ENCODE results near the gene COBL.

COBL gene

GRCh38 chr7:51243631-51244030 lies 73.0 kb downstream of the COBL start:
- TF ChIP-seq CTCF (IDR thresholded peaks at IDR 0.05; ENCODE audit: low read depth, low read length) = no peak

GRCh38 chr7:51242881-51243518 lies 73.6 kb downstream of the COBL start:
- no peak for TF ChIP-seq CTCF (IDR thresholded peaks at IDR 0.05; ENCODE audit: low read depth, low read length)

More at GRCh38 chr7:51243631-51244030, 73.0 kb downstream of the COBL start:
- no peak overlapping the region for H3K4me3 ChIP-seq (ENCODE audit: low read depth, low read length)

GRCh38 chr7:51242007-51242691 lies 74.5 kb downstream of the COBL start:
- no peak for TF ChIP-seq CTCF (IDR thresholded peaks at IDR 0.05; ENCODE audit: low read depth, low read length)
- no peak overlapping the region for H3K4me3 ChIP-seq (ENCODE audit: low read depth, low read length)

More at GRCh38 chr7:51242881-51243518, 73.6 kb downstream of the COBL start:
- no peak overlapping the region for H3K4me3 ChIP-seq (ENCODE audit: low read depth, low read length)

GRCh38 chr7:51240868-51241267 lies 75.7 kb downstream of the COBL start:
- no peak for TF ChIP-seq CTCF (IDR thresholded peaks at IDR 0.05; ENCODE audit: low read depth, low read length)
- H3K4me3 ChIP-seq (ENCODE audit: low read depth, low read length) = no peak overlapping the region

GRCh38 chr7:51239691-51240090 lies 76.9 kb downstream of the COBL start:
- no peak overlapping the region for H3K4me3 ChIP-seq (ENCODE audit: low read depth, low read length)
- no peak for TF ChIP-seq CTCF (IDR thresholded peaks at IDR 0.05; ENCODE audit: low read depth, low read length)

GRCh38 chr7:51238981-51239495 lies 77.6 kb downstream of the COBL start:
- no peak overlapping the region for H3K4me3 ChIP-seq (ENCODE audit: low read depth, low read length)
- TF ChIP-seq CTCF (IDR thresholded peaks at IDR 0.05; ENCODE audit: low read depth, low read length) = no peak
